C4-2B (cell line): ENCODE results near the gene MARCHF2.

Source experiments
- H3K27ac ChIP-seq: fragments of 450-650 bp; 2 replicates; pipeline ENCODE4 v1.5.1; 2017
- CTCF ChIP-seq: fragments of 450-650 bp; conservative IDR thresholded peaks from 2 replicates; pipeline ENCODE4 v1.5.1; 2017; ENCODE audit warnings: mild to moderate bottlenecking
- ZFX ChIP-seq: fragments of 450-650 bp; IDR thresholded peaks from 2 replicates; pipeline ENCODE4 v1.6.1; 2017

MARCHF2 gene

GRCh38 chr19:8446061-8446709 lies 33.1 kb downstream of the MARCHF2 start:
- TF ChIP-seq ZFX, result no peak
- no peak for TF ChIP-seq CTCF
- peak overlapping the region; percentile 99 for H3K27ac ChIP-seq

DNA sequence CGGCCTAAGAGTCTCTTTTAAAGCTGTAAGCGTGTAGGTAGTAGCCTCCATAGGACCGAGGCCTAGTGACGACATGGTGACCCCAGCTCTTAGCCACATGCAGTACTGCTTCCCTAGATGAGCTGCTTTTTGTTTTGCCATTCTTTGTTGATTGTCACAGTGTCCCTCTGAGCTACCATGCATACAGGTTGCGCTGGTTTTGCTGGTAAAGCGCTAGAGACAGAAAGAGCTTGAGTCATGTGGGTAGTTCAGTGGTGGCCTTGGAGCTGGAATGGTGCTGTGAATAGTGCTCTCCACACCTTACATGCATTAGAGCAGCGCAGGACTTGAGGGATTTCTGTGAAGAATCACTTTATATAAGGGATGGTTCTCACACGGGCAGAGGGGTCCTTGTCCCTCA lies 36.7 kb downstream of the MARCHF2 start:
- TF ChIP-seq CTCF (no peak), ZFX (no peak)

DNA sequence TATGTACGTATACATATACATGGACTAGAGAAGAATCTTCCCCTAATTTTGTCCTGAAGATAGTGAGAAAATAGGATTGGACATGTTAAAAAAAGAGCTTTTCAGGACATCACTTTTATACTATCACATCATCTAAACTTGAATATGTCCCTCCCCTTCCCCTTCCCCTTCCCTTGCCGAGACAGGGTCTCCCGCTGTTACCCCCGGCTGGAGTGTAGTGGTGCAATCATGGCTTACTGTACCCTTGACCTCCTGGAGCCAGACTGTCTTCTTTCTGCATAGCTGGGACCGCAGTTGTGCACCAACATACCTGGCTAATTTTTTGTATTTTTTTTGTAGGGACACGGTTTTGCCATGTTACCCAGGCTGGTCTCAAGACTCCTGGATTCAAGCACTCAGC lies 38.3 kb downstream of the MARCHF2 start:
- TF ChIP-seq CTCF, result no peak
- H3K27ac ChIP-seq, result no peak overlapping the region

More for the DNA sequence above, 36.7 kb downstream of the MARCHF2 start:
- peak overlapping the region; percentile 3; the same call in 1 of the 2 replicates for H3K27ac ChIP-seq

DNA sequence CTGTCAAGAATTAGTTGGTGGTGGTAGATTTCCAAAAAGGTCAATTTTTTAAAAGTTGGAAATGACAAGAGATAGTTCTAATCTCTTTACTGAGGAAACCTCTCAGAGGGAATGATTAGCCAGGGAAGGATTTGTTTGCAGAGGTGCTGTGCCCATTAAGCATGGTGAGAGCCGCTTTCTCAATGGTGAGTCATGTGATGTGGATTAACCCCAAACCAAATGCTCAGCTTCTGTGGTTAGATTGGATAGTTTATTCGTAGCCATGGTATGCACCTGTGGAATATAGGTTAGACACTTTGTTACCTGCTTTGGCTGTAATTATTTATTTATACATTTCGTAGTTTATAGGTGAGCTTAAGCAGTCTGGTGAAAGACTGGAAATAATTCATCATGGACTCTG lies 38.8 kb downstream of the MARCHF2 start:
- no peak for TF ChIP-seq ZFX
- no peak for TF ChIP-seq CTCF
- H3K27ac ChIP-seq, result no peak overlapping the region

- TF ChIP-seq ZFX (no peak), CTCF (no peak)
- H3K27ac ChIP-seq, result no peak overlapping the region
These were observed 39.5 kb downstream of the MARCHF2 start for GRCh38 chr19:8452446-8453123.

- TF ChIP-seq CTCF, result no peak
- no peak for TF ChIP-seq ZFX
- no peak overlapping the region for H3K27ac ChIP-seq
These were observed 40.5 kb downstream of the MARCHF2 start for GRCh38 chr19:8453616-8454015.

DNA sequence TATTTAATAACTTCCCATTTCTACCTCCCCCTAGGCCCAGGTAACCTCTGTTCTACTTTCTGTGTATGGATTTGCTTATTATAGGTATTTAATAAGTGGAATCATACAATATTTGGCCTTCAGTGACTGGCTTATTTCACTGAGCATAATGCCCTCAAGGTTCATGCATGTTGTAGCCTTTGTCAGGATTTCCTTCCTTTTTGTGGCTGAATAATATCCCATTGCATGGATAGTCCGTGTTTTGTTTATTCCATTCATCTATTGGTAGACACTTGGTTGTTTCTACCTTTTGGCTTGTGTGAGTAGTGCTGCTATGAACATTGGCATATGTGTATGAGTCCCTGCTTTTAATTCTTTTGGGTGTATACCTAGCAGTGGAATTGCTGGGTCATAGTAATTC lies 41.1 kb downstream of the MARCHF2 start:
- H3K27ac ChIP-seq, result no peak overlapping the region
- no peak for TF ChIP-seq ZFX
- no peak for TF ChIP-seq CTCF
